ENCODE results near the gene USP6. TPM values are rescaled to one million over a fixed set of nuclear protein-coding genes. Genes with fewer than 3 reads are reported as not detected.
A peak's percentile ranks its signal among the peaks of the same experiment; 100 is the strongest.

USP6 gene
- total RNA-seq (2016; rRNA removed; fragmentation: Illumina TruSeq; extraction: Trizol) (0.04 TPM in 2 replicates), polyA plus RNA-seq (2011; rRNA removed) (not detected in 2 replicates), polyA minus RNA-seq (2011; rRNA and poly(A)+ RNA removed; ENCODE audit: low replicate concordance) (0.02 TPM in 1 of 2 replicates, not detected in the other), Bru-seq, nascent RNA (not detected), BruChase-seq, experiment 1, labeled RNA remaining after a 6-hour chase (percentile 4 among the genes with signal in this experiment), BruChase-seq, experiment 2, labeled RNA remaining after a 2-hour chase (not detected)
- total RNA-seq (2016; cell fraction: cytosol; rRNA removed; fragmentation: Illumina TruSeq; extraction: Trizol; ENCODE audit: low read depth), result not detected in 2 replicates
- total RNA-seq (2016; cell fraction: insoluble cytoplasmic fraction; rRNA removed; fragmentation: Illumina TruSeq; extraction: Trizol), result 0.04 TPM in 2 replicates
- 0.03 TPM in 1 of 2 replicates, not detected in the other for total RNA-seq (2016; cell fraction: membrane; rRNA removed; fragmentation: Illumina TruSeq; extraction: Trizol)
- total RNA-seq (2016; cell fraction: nucleus; rRNA removed; fragmentation: Illumina TruSeq; extraction: Trizol), result not detected in 2 replicates
- polyA plus RNA-seq (2011; cell fraction: cytosol; rRNA removed), result not detected in 2 replicates
- 0.03 TPM in 1 of 2 replicates, not detected in the other for polyA plus RNA-seq (2011; cell fraction: nucleus; rRNA removed)
- polyA plus RNA-seq (2012), result 0.07 and 0.09 TPM in 2 replicates
- 0.01 TPM in 1 of 2 replicates, not detected in the other for polyA plus RNA-seq (2016; cell fraction: cytosol; fragmentation: Illumina TruSeq; extraction: Trizol; ENCODE audit: low read depth)
- 0.07 and 0.09 TPM in 2 replicates for polyA plus RNA-seq (2016; cell fraction: insoluble cytoplasmic fraction; fragmentation: Illumina TruSeq; extraction: Trizol; ENCODE audit: low read depth)
- 0.02 and 0.05 TPM in 2 replicates for polyA plus RNA-seq (2016; cell fraction: membrane; fragmentation: Illumina TruSeq; extraction: Trizol; ENCODE audit: low read depth)
- polyA plus RNA-seq (2016; cell fraction: nucleus; fragmentation: Illumina TruSeq; extraction: Trizol; ENCODE audit: insufficient read depth, low read depth), result 0.13 and 0.14 TPM in 2 replicates
- not detected in 2 replicates for polyA minus RNA-seq (2011; cell fraction: cytosol; rRNA and poly(A)+ RNA removed)
- not detected in 2 replicates for polyA minus RNA-seq (2011; cell fraction: nucleus; rRNA and poly(A)+ RNA removed)
- long read RNA-seq, experiment 1, result 0 reads
- long read RNA-seq, experiment 2, result 0 reads

- peaks cover 28% of the 10 kb centered on the region for H3K4me1 ChIP-seq (ENCODE audit: insufficient read depth, low read length)
- ATAC-seq (no peak), DNase-seq (ENCODE audit: low spot score) (no peak), FAIRE-seq (no peak)
- WGBS (ENCODE audit: low lambda C conversion rate), result 89% methylated on average over 80 of the region's 87 CpGs
- no peaks in the 10 kb centered on the region for H3K36me3 ChIP-seq (replicated peaks in 1 of 2; ENCODE audit: control insufficient read depth in 1 of 2, insufficient read depth in 2 of 2, low read length in 2 of 2)
- peaks cover 0 to 3% of the 10 kb centered on the region in 2 experiments; a peak in 2 of 5 replicates for H3K27me3 ChIP-seq (ENCODE audit: control insufficient read depth in 1 of 2, insufficient read depth in 2 of 2, low read length in 2 of 2)
- H3K27ac ChIP-seq (ENCODE audit: extremely low read length, insufficient read depth, low read length), result no peak within 1 kb of the TSS
- ChIA-PET POLR2A (no interaction called here), CTCF (ENCODE audit: low intra/inter-chr PET ratio, low total read pairs) (no interaction called here)
- no peaks in the 10 kb centered on the region for H4K20me1 ChIP-seq (ENCODE audit: insufficient read depth, low read length)
- H3K79me2 ChIP-seq (ENCODE audit: insufficient read depth, low read length), result peaks cover 7% of the 10 kb centered on the region
- no peak within 1 kb of the TSS for H2AFZ ChIP-seq (ENCODE audit: low read length)
- H3K4me3 ChIP-seq (replicated peaks in 1 of 3; ENCODE audit: insufficient read depth in 1 of 3, low read depth in 2 of 3, low read length in 3 of 3), result no peak within 1 kb of the TSS
- in situ Hi-C loops (cut with HindIII; ENCODE audit: extremely low pct_ligation_motif_present, low pct_unique_long_range_greater_than_20kb) (no loop called here), intact Hi-C loops (cut with micrococcal nuclease; ENCODE audit: unreplicated experiment) (no loop called here)
- H3K9ac ChIP-seq (ENCODE audit: insufficient read depth, low read depth, low read length), result no peak within 1 kb of the TSS
- H3K4me2 ChIP-seq (ENCODE audit: low read depth, low read length), result no peak within 1 kb of the TSS
- H3K9me3 ChIP-seq (ENCODE audit: low read length), result no peaks in the 10 kb centered on the region
- no TSS peak for BruUV-seq (replicated peaks)
- no peak for TF ChIP-seq ZNF296 (CRISPR knock-in tag; conservative IDR thresholded peaks at IDR 0.05)
- no peak for TF ChIP-seq CBX1 (IDR thresholded peaks at IDR 0.05; ENCODE audit: low read depth)
- TF ChIP-seq ZFY (CRISPR knock-in tag; IDR thresholded peaks at IDR 0.05), result no peak
- no peak for TF ChIP-seq KAT8 (CRISPR knock-in tag; IDR thresholded peaks at IDR 0.05)
- TF ChIP-seq, protein P1, sequence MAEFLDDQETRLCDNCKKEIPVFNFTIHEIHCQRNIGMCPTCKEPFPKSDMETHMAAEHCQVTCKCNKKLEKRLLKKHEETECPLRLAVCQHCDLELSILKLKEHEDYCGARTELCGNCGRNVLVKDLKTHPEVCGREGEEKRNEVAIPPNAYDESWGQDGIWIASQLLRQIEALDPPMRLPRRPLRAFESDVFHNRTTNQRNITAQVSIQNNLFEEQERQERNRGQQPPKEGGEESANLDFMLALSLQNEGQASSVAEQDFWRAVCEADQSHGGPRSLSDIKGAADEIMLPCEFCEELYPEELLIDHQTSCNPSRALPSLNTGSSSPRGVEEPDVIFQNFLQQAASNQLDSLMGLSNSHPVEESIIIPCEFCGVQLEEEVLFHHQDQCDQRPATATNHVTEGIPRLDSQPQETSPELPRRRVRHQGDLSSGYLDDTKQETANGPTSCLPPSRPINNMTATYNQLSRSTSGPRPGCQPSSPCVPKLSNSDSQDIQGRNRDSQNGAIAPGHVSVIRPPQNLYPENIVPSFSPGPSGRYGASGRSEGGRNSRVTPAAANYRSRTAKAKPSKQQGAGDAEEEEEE (CRISPR knock-in tag; IDR thresholded peaks at IDR 0.05; ENCODE audit: borderline replicate concordance), result no peak
- TF ChIP-seq KLF9 (CRISPR knock-in tag; IDR thresholded peaks at IDR 0.05; ENCODE audit: low read depth), result no peak
- no peak for TF ChIP-seq FOXJ3 (CRISPR knock-in tag; IDR thresholded peaks at IDR 0.05; ENCODE audit: borderline replicate concordance)
- TF ChIP-seq REST (IDR thresholded peaks at IDR 0.05; ENCODE audit: borderline replicate concordance in 1 of 2, low read depth in 1 of 2, low read length in 2 of 2), result no peak
- no peak for TF ChIP-seq ZXDC (CRISPR knock-in tag; IDR thresholded peaks at IDR 0.05)
- TF ChIP-seq ZNF367 (CRISPR knock-in tag; IDR thresholded peaks at IDR 0.05; ENCODE audit: borderline replicate concordance), result no peak
Observed at GRCh38 chr17:5115673-5116651, at the start of gene USP6. TSS of gene USP6 (plus strand) at chr17:5116032. CDS start at chr17:5130368, 14,336 bp downstream.

Data from HepG2 (cell line).